ENCODE results near the gene TWF2.
A peak's percentile ranks its signal among the peaks of the same experiment; 100 is the strongest.

DNA sequence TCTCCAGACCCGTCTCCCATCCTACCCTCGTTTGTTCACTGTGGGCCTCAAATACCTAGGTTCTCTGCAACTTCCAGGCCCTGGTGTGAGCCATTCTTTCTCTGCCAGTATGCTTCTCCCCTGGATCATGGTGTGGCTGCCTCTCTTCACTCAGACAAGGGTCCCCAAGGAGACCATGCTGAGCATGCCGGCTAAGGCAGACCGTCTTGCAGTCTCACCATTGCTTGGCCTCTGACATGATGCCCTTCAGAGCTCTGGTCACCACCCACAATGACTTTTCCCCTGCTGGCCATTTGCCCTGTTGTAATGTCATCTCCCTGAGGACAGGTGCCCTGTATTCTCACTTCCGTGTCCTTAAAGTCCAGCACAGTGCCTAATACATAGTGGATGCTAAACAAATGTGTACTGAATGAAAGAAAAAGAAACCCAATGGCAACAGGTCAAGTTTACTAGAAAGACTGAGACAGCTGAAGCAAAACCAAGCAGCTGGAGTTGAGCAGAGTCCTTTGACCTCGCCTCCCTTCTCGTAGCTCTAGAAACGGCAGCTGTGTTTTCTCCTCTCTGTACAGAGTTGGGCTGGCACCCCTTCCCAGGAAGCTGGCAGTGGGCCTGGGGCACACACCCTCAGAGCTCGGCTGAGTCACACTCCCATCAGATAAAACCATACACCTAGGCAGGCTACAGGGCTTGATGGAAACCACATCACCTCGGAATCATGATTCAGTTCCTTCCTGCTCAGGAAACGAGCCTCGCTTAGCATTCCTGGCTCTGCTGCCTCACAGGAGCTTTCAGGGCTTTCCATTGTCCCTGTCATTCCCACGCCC lies 22.2 kb downstream of the TWF2 start:
- TF ChIP-seq, protein P1, sequence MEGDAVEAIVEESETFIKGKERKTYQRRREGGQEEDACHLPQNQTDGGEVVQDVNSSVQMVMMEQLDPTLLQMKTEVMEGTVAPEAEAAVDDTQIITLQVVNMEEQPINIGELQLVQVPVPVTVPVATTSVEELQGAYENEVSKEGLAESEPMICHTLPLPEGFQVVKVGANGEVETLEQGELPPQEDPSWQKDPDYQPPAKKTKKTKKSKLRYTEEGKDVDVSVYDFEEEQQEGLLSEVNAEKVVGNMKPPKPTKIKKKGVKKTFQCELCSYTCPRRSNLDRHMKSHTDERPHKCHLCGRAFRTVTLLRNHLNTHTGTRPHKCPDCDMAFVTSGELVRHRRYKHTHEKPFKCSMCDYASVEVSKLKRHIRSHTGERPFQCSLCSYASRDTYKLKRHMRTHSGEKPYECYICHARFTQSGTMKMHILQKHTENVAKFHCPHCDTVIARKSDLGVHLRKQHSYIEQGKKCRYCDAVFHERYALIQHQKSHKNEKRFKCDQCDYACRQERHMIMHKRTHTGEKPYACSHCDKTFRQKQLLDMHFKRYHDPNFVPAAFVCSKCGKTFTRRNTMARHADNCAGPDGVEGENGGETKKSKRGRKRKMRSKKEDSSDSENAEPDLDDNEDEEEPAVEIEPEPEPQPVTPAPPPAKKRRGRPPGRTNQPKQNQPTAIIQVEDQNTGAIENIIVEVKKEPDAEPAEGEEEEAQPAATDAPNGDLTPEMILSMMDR (IDR thresholded peaks at IDR 0.05): peak in 1 of 6 experiments; percentile 32
- TF ChIP-seq POLR2A (IDR thresholded peaks at IDR 0.05): no peak

Measured in esophagus squamous epithelium (tissue), 4 donors.